Testis (tissue), 2 donors: Measurements from ENCODE around the gene CHST8.

ENCODE experiments used
- CTCF ChIP-seq, 3 experiments: fragments of 450-650 bp in 2 of 3; fragments of 200-600 bp in 1 of 3; sonication (generic) in 1 of 3; IDR thresholded peaks; one replicate each; pipeline ENCODE4 v1.5.1; 2016 to 2019; ENCODE audit warnings: antibody characterized with exemption in 3 of 3, mild to moderate bottlenecking in 2 of 3, moderate library complexity in 1 of 3
- POLR2A ChIP-seq: fragments of 450-650 bp; IDR thresholded peaks from one replicate; pipeline ENCODE4 v1.6.1; 2017; ENCODE audit warnings: antibody characterized with exemption, mild to moderate bottlenecking, moderate library complexity

GRCh38 chr19:33685541-33685940, 63.8 kb downstream of the CHST8 start:
- TF ChIP-seq CTCF (IDR thresholded peaks at IDR 0.05) (no peak), POLR2A (no peak)
